Right lung (tissue), 5 donors: ENCODE results near the gene ARRDC1. TPM values are rescaled to one million over a fixed set of nuclear protein-coding genes. Genes with fewer than 3 reads are reported as not detected.

ENCODE experiments used
- DNase-seq, 2 donors: peaks; one replicate each; pipeline ENCODE4 v3.0.0-alpha.2; 2013
- polyA plus RNA-seq, 5 donors: library from polyadenylated mRNA; unstranded; fragments of 120-200 nt; gene quantifications; one replicate each; pipeline versions ENCODE4 v1.2.1 to v1.2.3, GENCODE V29; 2013; ENCODE audit warnings: inconsistent platforms in 1 of 5, low replicate concordance in 1 of 5; ENCODE audit not compliant: insufficient read length in 5 of 5, insufficient read depth in 1 of 5

ARRDC1 gene
- polyA plus RNA-seq, 5 donors = 23.4 to 44.0 (median 35.2) TPM

- DNase-seq = no peak
Observed at GRCh38 chr9:137632230-137633161, 27.0 kb downstream of the ARRDC1 start.

DNA sequence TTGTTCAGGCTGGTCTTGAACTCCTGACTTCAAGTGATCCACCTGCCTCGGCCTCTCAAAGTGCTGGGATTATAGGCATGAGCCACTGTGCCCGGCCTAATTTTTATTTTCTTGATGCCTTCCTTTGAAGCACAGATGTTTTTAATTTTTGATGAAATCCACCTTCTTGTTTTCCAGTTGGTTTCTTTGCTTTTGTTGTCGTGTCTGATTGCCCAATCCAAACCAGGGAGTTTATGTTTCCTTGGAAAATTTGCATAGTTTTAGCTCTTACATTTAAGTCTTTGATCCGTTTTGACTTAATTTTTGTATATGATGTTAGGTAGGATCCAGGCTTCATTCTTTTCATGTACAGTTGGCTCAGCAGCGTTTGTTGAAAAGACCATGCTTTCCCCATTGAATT lies 28.5 kb downstream of the ARRDC1 start:
- DNase-seq = no peak

DNA sequence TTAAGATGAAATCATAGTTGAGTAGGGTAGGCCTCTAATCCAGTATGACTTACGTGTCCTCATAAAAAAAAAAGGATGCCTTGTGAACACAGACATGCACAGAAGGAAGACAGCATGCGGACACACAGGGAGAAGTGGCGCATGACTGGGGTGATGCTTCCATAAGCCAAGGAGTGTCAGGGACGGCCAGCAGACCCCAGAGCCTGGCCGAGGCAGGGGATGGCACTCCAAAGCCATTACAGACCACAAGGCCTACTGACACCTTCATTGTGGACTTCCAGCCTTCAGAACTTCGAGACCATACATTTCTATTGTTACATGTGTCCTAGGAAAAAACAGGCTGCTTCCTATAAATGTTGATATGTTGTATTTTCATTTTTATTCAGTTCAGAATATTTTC lies 33.2 kb downstream of the ARRDC1 start:
- no peak for DNase-seq

DNA sequence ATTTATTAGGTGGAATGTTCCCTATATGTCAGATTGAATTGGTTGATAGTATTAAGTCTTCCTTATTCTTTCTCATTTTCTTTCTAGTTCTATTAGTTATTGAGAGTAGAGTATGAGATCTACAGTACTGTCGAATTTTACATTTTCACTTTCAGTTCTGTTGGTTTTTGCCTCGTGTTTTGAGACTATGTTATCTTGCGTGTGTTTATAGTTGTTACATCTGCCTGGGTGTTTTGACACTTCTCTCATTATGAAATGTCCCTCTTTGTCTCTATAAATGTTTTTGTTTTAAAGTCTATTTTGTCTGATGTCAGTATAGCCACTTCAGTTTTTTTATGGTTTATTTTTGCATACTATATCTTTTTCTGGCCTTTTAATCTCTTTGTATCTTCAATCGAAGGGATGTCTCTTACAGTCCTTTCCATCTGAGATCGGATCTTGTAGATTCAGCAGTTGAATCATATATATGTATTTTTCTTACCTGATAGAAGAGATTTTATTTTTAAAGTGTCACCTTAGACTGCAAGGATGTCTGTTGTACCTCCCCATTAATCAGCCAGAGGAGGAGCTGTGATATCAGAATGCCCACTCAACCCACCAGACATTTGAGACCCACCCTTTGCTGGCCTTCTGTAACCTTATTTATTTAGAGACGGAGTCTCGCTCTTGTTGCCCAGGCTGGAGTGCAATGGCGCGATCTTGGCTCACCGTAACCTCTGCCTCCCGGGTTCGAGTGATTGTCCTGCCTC lies 34.0 kb downstream of the ARRDC1 start:
- peak in 1 of 2 donors; percentile 16 for DNase-seq

DNA sequence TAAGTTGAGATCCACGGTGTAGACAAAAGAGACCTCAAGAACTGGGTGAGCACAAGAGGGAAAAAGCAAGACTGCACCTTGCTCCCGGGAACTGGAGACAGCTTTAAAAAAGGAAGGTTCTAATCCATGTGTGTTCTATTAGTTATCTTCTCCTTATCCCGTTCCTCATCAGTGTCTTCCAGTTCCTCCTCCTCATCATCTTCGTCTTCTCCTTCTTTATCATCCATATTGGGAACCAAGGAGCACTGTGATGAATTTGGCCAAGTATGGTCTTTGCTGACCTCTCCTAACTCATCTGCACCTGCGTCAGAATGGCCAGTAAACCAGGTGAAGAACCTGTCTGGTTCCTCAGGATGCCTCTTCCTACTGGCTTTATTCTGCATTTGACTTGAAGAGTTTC lies 35.4 kb downstream of the ARRDC1 start:
- no peak for DNase-seq

GRCh38 chr9:137642118-137642601 lies 36.7 kb downstream of the ARRDC1 start:
- DNase-seq = no peak

DNA sequence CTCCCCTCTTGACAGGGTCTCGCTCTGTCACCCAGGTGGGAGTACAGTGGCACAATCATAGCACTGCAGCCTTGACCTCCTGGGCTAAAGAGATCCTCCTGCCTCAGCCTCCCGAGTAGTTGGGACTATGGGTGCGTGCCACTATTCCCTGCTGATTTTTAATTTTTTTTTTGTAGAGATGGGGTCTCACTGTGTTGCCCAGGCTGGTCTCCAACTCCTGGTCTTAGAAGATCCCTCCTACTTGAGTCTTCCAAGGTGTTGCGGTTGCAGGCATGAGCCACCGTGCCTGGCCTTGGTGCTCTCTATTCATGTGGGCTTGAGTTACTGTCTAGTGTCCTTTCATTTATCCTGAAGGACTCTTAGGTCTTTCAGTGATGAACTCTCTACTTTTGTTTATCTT lies 37.4 kb downstream of the ARRDC1 start:
- DNase-seq = no peak

DNA sequence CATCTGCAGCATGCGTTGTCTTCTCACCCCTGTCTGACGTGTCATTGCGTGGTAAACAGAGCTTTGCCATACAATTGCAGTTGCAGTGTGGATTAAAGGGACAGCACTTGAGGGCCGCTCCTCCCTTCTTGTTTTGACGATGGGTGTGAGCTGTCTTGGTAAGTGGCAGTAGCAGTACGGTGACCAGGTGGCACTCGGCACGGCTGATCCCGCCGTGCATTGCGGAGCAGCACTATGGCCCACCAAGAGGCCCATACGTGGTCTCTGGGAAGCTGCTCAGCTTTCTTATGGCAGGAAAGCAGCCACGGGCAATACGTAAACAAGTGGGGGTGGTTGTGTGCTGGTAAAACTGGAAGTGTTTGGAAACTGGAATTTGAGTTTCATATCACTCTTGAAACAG lies 38.4 kb downstream of the ARRDC1 start:
- no peak for DNase-seq

- DNase-seq = no peak
Observed at GRCh38 chr9:137645211-137645610, 39.7 kb downstream of the ARRDC1 start.

- no peak for DNase-seq
Observed at GRCh38 chr9:137646341-137646740, 40.9 kb downstream of the ARRDC1 start.

GRCh38 chr9:137647096-137647714 lies 41.7 kb downstream of the ARRDC1 start:
- DNase-seq = no peak

DNA sequence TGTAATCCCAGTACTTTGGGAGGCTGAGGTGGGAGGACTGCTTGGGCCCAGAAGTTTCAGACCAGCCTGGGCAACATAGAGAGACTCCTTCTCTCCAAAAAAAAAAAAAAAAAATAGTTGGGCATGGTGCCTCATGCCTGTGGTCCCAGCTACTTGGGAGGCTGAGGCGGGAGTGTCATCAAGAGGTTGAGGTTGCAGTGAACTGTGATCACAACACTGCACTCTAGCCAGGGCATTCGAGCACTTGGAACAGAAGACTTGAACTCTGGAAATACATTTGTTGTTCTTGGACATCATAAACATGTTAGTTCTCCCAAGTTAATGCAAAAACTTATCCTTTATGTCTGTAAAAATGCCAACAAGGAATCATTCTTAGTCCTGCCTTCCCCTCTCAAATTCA lies 42.9 kb downstream of the ARRDC1 start:
- no peak for DNase-seq

GRCh38 chr9:137649553-137649952 lies 44.1 kb downstream of the ARRDC1 start:
- no peak for DNase-seq

DNA sequence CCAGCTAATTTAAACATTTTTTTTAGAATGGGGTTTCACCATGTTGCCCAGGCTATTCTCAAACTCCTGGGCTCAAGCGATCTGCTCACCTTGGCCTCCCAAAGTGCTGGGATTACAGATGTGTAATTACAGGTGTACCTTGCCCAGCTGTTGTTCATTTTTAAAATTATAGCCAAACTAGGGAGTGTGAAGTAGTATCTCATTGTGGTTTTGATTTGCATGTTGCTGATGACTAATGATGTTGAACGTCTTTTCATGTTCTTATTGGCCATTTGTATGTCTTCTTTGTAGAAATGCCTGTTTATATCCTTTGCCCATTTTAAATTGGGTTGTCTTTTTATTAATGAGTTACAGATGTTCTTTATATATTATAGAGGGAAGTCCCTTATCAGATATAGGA lies 44.8 kb downstream of the ARRDC1 start:
- no peak for DNase-seq

GRCh38 chr9:137650779-137651178 lies 45.3 kb downstream of the ARRDC1 start:
- DNase-seq = no peak

DNA sequence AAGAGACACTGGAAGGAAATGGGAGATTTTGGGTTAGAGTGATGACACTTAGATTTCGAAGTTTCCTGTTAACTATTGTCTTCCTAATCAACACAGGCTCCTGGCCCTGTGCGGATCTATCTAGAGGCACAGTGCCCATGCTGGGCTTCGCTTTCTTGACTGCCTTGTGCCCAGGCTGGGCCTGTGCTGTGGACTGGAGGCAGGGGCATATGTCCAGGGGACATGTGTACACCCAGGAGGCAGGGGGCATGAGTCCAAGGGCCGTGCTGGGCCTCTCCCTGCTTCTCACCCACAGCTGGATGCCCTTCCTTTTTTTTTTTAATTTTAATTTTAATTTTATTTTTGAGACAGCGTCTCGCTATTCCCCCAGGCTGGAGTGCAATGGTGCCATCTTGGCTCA lies 50.9 kb downstream of the ARRDC1 start:
- no peak for DNase-seq

DNA sequence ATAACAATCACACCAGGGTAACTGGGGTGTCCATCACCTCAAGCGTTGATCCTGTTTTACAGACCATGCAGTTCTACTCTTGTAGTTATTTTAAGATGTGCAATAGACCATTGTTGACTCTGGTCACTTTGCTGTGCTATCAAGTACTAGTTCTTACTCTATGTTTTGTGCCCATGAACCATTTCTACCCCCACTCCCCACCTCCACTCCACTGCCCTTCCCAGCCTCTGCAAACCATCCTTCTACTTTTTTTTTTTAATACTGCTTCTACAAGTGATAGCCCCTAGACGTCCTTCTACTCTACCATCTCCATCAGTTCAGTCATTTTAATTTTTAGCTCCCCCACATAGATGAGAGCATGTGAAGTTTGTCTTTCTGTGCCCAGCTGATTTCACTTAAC lies 52.1 kb downstream of the ARRDC1 start:
- no peak for DNase-seq

GRCh38 chr9:137658781-137659180 lies 53.3 kb downstream of the ARRDC1 start:
- no peak for DNase-seq

DNA sequence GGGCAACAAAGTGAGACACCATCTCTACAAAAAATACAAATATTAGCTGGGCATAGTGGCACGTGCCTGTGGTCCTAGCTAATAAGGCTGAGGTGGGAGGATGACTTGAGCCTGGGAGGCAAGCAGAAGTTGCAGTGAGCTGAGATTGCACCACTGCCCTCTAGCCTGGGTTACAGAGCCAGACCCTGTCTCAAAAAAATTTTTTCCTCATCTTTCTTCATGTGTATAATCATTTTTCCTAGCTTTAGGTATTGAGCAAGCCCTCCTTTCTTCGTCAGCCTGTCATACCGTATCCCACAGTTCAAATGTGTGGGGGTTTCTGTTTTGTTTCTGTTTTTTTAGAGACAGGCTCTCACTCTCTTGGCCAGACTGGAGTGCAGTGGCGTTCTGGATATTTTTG lies 54.7 kb downstream of the ARRDC1 start:
- DNase-seq = no peak

- DNase-seq = no peak
Observed at GRCh38 chr9:137663584-137663983, 58.1 kb downstream of the ARRDC1 start.

DNA sequence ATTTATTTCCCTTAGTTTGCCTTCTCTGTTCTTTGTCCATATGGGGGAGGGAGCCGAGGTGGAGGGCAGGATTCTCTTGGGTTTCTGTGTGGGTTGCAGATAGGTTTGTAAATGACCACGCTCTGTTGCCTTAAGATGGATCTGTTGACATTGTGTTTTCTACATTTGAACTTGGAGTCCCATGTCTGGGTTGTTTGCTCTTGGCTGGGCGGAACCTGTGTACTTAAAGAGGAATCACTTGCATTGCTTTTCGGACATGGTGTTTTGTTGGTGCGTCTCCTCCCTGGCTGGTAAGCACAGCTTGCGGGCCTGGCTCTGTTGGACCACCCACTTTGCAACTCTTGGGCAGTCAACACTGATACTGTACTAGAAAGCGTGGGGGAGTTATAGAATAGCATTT lies 59.2 kb downstream of the ARRDC1 start:
- DNase-seq = no peak
